NCI-H2227 (cell line): ENCODE data around the gene CHAD.
"Not testable (repeated sequence)": the region's sequence is repeated elsewhere in the genome, so short reads cannot be mapped to it uniquely, and the experiment has no call there.

Experiments used
- DNase-seq: peaks from one replicate; lab custom pipeline; 2025; ENCODE audit not compliant: unreplicated experiment; lab: John Stamatoyannopoulos, UW

Gene CHAD

DNA sequence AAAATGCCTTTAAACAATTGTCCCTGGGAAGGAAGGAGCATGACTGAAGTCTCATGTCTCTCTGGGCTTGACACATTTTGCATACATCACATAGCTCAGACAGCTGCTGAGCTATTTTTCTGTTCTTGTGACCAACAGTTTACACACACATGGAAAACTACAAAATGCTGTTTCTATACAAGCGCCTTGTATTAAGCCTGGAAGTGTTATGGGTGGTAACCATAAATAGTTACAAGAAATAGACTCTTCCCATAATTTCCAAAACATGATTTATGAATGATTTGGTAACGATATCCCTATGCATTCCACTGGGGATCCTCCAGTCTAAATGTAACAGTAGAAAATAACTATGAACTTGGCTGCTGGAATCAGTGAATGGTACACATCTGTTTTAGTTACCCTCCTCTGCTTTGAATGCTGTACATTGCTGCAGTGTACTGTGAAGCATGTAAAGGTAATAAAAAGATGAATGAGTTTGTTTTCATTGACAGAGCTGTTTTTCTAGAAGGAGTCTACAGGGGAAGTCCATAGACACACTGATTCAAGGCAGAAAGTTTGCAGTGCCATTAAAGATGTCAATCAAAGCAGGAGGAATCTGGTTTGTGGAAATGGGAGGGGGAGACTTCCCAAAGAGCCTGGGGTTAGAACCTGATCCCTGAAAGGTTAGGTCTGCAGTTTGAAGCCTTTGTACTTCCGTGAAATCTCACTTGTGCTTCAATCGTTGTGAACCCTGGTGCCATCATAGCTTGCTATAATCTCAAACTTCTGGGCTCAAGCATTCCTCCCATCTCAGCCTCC, 37.7 kb downstream of the CHAD start:
- no peak for DNase-seq

DNA sequence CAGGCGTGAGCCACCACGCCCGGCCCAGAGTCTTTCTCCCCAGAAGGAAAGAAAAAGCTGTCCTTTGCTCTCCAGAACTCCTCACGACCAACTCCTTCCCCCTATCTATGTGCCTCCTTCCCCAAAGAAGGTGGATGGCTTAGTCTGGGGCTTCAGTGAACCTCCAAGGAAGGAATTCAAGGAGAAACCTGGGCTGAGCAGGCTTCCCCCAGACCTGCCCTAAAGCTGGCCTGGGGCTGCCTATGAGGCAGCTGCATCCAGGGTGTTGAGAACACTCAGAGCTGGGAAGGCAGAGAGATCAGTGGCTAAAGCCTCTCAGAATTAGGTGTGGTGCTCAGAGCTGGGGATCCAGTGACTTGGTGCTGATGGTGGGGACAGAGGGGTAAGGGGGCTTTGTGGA, 38.9 kb downstream of the CHAD start:
- no peak for DNase-seq

DNA sequence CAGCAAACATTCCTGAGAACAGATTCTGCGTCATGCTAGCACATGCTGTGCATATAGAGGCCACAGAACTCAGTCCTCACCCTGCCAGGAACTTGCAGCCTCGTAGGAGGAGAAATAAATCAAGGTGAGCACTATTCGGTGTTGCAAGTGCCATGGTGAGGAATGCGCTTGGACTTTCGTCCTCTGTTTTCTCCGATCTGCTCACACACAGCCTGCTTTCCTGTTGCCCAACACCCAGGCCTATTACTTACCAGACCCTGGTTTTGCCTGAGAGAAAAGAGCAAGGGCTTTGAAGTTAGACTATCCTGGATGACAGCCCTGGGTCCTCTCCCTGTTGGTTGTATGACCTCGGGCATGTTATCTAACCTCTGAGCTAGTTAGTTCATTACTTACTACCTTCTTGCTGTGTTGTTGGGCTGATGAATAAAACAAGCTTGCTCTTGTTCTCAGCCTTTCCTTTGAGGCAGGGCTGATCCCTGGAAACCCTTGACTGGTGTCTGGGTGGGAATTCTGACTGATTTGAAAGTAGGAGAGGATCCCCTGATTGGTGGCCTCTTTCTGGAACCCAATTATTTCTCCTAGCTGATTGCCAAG, 39.8 kb downstream of the CHAD start:
- no peak for DNase-seq

DNA sequence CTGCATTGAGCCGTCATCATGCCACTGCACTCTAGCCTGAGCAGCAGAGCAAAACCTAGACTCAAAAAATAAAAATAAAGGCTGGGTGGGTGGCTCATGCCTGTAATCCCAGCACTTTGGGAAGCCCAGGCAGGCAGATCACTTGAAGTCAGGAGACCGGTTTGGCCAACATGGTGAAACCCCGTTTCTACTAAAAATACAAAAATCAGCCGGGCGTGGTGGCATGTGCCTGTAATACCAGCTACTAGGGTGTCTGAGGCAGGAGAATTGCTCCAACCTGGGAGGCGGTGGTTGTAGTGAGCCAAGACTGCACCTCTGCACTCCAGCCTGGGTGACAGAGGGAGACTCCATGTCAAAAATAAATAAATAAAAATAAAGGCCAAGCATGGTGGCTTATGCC, 40.6 kb downstream of the CHAD start:
- not testable (repeated sequence) for DNase-seq

DNA sequence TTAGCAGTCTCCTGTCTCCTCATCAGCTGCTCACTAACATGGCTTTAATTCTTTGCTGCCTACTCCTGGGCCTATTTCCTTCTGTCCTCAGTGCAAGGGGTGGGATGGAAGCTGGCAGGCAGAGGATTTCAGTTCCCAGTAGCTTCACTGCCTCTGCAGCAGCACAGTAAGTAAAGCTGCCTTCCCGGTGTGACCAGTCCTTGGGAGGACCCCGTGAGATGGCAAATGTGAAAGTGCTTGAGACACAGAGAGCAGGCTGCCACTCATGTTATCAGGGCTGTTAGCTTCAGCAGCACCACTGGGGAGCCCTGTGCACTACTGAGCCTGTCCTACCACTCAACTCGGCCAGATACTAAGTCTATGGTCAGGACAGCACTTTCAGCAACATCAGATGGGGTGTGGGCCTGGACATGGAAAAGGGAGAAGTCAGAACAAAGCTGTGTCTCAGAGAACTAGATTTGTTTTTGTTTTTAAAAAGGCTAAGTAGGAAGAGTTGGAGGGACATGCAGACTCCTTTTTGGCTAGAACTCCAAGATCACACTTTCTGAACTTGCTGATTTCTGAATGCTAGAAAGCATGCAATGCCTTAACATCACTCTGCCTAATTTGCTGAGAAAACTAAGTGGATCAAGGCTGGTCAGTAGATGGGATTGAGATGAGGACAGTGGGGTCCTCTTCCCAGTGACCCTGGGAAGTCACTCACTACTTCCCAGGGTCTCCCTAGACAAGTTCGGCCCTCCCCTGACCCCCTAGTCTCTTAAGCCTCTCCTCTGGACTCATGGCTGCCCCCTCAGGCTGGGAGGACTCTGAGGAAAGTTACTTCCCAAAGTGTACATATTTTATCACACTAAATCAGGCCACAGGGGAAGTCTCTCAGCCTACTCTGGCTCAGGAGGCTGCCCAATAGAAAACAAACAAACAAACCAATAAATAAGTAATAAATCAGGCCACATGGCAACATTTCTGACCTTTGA, 41.6 kb downstream of the CHAD start:
- DNase-seq, result no peak

DNA sequence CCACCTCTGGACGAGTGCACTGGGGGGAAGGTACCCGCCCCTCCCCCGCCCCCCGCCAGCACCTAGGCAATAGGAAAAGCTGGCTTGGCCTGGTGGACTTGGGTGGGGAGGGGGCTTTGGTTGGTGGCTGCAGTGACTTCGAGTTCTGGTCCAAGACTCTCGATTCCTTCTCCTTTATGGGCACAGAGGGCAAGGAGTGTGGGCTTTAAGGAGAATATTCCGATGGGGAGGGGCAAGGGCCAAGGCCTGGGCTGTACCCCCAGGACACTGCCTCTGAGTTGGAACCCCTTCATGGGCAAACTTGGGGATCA, 42.3 kb downstream of the CHAD start:
- no peak for DNase-seq

DNA sequence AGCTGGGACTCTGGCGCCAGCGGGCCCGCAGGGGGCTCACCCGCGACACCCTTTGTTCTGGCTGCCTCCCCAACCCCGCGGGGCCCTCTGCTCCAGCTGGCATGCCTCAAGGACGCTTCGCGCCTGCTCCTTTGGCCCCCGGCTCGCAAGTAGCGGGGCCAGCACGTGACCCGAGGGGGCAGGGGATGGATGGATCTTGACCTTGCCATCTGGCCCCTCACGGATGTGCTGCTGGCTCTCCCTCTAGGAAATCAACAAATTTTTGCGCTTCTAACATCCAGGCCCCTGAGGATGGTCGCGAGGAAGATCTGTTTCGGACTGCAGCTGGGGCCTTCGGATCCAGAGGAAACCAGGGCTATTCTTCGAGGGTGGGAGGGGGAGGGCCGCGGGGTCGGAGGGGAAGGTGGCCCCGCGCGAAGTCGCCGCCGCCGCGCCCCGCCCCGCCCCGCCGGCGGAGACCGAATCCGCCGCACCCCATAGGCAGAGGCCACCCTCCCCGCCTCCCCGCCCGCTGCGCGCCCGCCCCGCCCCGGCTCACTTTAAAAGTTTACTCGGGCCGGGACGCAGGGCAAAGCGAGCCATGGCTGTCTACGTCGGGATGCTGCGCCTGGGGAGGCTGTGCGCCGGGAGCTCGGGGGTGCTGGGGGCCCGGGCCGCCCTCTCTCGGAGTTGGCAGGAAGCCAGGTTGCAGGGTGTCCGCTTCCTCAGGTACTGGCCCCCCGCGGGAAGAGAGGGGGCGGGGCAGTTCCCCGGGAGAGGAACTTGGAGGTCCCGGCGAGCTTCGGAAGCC, 42.8 kb downstream of the CHAD start, which contains the start of gene ACSF2:
ACSF2 (plus strand) TSS at position 537 of the 790 bp plus-strand sequence; CDS start at position 581, 44 bp downstream.
- peak; percentile 48 for DNase-seq

DNA sequence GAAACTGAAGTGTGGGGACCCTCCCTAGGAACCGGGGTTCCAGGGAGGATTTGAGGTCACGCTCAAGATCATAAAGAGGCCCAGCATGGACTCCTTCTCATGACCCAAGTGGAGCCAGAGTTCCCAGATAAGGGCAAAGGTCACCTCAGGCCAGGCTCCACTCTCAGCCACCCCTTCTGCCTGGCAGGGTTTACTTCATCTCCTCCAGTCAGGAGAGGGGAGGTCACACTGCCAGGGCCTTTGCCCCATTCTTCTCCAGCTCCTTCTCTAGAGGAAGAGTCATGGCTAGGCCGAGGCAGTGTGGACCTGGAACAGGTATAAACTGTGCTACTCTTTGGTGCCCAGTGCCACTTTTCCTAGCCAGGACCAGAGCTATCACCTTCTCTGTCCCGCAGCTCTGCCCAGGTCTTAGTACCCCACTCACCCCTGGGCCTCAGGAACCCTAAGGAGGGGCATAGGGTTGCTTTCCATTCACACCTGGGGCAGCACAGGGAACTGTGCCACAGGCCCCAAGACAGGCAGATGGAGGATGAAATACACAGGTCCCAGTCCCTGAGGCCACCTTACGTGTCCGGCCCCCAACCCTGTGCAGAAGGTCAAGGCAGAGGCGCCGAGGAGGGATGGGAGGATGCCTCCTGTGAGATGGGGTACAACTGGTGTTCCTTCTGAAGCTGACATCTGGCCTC, 43.5 kb downstream of the CHAD start:
- DNase-seq, result no peak

DNA sequence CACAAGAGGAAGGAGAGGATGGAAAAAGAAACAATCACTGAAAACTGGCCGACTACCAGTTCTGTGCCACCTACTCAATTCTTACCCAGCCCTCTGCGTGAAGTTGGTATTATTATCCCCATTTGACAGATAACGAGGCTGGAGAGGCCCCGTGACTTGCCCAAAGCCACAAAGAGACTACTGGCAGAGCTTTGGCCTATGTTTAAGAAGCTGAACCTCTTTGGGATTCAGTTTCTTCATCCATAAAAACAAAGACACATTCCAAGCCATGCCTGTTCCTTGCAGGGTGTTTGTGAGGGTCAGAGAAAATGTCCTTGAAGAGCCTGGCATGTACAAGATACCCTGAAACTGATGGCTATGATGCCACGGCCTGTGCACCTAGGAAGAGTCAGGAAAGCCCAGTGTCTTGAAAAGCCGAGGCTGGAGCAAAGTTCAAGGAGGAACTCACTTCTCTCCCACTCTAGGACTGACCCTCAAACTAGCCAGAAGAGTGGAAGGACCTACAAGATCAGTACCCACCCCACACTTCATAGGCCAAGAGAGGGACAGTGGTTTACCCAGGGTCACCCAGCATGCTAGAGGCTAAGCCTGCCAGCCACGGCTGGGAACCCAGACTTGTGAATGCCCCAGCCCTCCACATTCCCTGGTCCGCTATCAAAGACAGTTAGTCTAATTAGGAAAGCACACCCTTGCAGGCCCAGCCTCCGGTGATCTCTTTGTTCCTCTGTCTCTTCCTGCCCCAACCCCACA, 44.3 kb downstream of the CHAD start:
- DNase-seq, result no peak

DNA sequence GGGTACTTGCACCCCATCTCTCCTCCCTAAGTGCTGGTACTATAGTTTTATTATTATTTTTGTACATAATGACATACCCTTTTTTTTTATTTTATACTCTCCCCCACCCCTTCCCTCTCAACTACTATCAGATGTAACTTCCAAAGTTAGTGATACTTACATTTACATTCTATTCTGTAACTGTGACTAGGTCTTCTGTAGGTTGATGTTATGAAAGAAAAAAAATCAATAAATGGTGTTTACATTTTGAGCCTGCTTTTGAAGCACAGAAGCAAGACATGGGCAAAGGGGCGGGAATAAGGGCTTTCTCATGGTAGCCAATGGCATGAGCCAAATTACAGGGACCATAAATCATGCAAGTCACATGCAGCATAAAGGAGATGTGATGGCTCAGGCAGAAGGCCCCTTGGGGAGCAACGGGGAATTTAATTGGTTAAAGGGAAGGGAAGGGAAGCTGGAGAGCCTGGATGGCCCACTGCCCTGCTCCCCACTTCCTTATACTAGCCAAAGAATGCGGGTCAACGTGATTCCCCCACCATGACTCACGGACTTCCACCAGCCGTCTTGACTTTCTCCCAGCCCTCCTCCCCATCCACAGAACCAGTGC, 45.0 kb downstream of the CHAD start:
- DNase-seq, result peak; percentile 77

DNA sequence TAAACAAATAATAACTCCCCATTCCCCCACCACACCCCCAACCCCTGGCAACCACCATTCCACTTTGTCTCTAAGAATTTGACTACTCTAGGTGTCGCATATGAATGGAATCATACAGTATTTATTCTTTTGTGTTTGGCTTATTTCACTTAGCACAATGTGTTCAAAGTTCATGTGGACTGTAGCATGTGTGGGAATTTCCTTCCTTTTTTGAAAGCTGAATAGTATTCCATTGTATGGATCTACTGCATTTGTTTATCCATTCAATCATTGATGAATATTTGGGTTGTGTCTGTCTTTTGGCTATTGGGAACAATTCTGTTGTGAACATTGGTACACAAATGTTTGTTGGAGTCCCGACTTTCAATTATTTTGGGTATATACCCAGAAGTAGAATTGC, 45.9 kb downstream of the CHAD start:
- DNase-seq, result no peak

DNA sequence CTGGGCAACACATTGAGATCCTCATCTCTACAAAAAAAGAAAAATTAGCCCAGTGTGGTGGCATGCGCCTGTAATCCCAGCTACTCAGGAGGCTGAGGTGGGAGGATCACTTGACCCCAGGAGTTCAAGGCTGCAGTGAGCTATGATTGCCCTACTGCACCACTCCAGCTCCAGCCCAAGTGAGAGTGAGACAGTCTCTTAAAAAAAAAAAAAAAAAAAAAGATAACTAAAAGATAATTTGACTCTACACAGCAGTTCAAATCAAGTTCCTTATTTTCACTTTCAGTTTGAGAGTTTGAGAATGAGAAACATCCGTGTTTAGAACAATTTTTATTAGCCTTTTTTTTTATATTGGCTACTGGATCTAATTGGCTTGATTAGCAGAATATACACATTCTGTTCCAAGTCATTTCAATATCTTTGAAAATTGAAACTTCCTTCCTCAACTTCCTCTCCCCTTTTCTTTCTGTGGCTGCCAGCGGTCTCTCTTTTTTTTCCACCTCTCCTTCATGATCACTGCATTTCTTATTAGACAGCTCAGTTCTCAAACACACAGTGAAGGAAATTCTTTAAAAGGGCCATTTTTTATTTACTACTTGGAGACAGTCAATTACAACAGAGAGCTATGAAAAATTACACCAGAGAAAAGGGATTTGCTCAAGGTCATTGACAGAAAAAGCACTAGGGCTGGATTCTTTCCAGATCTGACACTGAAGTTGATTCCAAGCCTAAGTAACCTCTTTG, 47.2 kb downstream of the CHAD start:
- DNase-seq, result no peak

DNA sequence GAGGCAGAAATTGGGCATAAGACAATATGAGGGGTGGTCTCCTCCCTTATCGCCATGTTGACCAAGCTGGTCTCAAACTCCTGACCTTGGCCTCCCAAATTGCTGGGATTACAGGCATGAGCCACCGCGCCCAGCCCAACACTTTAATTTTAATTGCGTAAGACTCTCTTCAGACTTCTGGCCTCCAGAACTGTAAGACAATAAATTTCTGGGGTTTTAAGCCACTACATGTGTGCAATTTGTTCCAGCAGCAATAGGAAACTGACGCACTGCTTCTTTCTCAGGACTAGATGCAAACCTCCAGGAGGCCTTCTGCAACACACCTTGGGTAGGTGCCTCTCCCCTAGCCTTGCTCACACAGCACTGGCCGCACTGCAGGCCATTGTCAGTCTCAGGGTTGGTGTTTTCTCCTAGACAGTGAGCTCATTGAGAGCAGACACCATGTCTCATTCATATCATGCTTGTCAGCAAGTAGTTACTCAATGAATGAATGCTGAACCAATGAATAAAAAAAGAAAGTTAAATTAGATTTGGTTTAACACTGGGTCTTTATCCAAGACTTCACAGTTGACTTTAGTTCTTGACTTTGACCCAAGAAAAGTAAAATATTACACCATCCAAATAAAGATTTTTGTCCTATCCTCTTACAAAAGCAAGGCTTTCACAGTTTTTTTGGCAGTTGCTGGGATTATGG, 48.1 kb downstream of the CHAD start:
- no peak for DNase-seq

DNA sequence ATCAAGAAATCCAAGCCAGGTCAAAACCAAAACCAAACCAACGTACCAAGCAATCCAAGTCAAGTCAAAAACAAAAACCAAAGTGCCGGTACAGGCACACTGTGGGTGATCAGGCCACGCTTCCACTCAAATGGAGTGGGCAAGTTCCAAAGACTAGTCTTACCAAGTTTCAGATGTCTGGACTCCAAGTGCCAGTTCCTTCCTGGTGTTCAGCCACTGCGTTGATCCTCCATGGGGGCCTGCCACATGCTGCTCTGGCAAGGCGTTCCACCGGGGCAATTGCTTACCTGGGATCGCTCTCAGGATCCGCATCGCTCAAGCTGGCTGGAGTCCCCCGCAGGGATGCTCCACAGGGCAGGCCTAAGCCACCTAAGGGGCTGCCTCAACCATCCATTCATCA, 49.1 kb downstream of the CHAD start:
- not testable (repeated sequence) for DNase-seq

DNA sequence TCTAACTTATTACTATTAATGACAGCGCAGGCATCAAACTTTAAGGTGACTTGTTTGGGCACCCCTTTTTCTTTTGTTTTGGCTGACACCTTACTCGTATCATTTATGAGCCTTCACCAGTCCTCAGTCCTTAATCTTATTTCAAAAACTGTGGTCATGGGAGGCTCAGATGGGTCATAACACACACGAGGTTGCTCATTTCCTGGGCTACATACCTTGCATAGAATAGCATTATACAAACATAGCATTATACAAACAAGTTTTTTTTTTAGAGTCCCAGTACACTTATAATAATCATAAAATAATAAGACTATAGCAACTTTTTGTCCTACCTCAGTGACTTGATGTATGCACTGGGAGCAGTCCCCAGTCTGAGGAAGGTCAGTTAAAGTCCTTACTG, 53.9 kb downstream of the CHAD start:
- DNase-seq, result no peak
